Tibial artery (tissue), 4 donors: ENCODE measurements around the gene SNTG2.

Experiments used
- DNase-seq, 2 donors: peaks; one replicate each; pipeline ENCODE4 v3.0.0-alpha.2; 2019
- H3K27ac ChIP-seq, 2 donors: fragments of 200-600 bp; sonication (generic) in 1 of 2; 1 replicate in 1 of 2; 2 replicates in 1 of 2; pipeline ENCODE4 v1.5.1; 2018 to 2019; ENCODE audit warnings: mild to moderate bottlenecking in 1 of 2
- H3K27me3 ChIP-seq, 2 donors: fragments of 200-600 bp; sonication (generic) in 1 of 2; one replicate each; pipeline versions ENCODE4 v1.5.1 to v1.6.0; 2016 to 2019
- H3K36me3 ChIP-seq, 3 donors: fragments of 200-600 bp; sonication (generic) in 2 of 3; one replicate each; pipeline ENCODE4 v1.5.1; 2016 to 2019; ENCODE audit warnings: mild to moderate bottlenecking in 2 of 3
- H3K4me1 ChIP-seq, 4 donors: fragments of 200-600 bp; sonication (generic) in 2 of 4; 1 replicate in 3 of 4; 2 replicates in 1 of 4; pipeline ENCODE4 v1.5.1; 2016 to 2019
- H3K4me3 ChIP-seq, 2 donors: fragments of 200-600 bp; sonication (generic) in 1 of 2; 1 replicate in 1 of 2; 2 replicates in 1 of 2; pipeline ENCODE4 v1.5.1; 2018 to 2019; ENCODE audit warnings: mild to moderate bottlenecking in 2 of 2
- H3K9me3 ChIP-seq, 3 donors: fragments of 200-600 bp; sonication (generic) in 1 of 3; one replicate each; pipeline ENCODE4 v1.5.1; 2016 to 2019
- intact Hi-C: fragments of 100-400 bp; cut with DNase I; formaldehyde crosslinking; loops from one replicate; pipeline ENCODE4 v1.15.0; 2023; ENCODE audit warnings: low total_unique reads
- TF ChIP-seq, protein P1 (sequence below), 2 experiments: fragments of 200-600 bp in 1 of 2; fragments of 450-650 bp in 1 of 2; IDR thresholded peaks; one replicate each; pipeline ENCODE4 v1.5.1; 2017 to 2019; ENCODE audit warnings: antibody characterized with exemption in 2 of 2, mild to moderate bottlenecking in 1 of 2, moderate library complexity in 1 of 2

Gene SNTG2

DNA sequence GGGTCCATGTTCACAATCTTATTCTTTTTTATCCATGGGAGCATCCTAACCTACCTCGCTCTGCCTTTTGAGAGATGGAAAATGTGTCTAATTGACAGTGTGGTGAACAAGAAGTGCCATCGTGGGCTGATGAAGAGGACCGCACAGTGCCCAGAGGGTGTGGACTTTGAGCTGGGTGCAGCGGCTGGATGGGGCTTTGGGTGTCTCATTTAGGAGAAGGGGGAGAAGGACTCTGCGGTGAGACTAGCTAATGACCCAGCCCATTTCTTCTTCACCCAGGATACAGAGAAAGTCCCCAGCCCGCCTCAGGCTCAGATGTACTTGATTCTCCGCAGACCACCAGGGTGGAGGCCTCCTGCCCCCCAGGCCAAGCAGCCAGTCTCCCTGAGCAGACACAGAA, 33.7 kb upstream of the SNTG2 start:
- Histone ChIP-seq H3K9me3 (no peaks in the 10 kb centered on the region), H3K36me3 (no peaks in the 10 kb centered on the region), H3K27me3 (peaks cover 0 to 8% of the 10 kb centered on the region in 2 donors), H3K4me1 (no peaks in the 10 kb centered on the region), H3K27ac (no peak overlapping the region), H3K4me3 (no peak overlapping the region)
- intact Hi-C loops = no loop called here
- no peak for DNase-seq
- TF ChIP-seq, protein P1, sequence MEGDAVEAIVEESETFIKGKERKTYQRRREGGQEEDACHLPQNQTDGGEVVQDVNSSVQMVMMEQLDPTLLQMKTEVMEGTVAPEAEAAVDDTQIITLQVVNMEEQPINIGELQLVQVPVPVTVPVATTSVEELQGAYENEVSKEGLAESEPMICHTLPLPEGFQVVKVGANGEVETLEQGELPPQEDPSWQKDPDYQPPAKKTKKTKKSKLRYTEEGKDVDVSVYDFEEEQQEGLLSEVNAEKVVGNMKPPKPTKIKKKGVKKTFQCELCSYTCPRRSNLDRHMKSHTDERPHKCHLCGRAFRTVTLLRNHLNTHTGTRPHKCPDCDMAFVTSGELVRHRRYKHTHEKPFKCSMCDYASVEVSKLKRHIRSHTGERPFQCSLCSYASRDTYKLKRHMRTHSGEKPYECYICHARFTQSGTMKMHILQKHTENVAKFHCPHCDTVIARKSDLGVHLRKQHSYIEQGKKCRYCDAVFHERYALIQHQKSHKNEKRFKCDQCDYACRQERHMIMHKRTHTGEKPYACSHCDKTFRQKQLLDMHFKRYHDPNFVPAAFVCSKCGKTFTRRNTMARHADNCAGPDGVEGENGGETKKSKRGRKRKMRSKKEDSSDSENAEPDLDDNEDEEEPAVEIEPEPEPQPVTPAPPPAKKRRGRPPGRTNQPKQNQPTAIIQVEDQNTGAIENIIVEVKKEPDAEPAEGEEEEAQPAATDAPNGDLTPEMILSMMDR (IDR thresholded peaks at IDR 0.05) = no peak

DNA sequence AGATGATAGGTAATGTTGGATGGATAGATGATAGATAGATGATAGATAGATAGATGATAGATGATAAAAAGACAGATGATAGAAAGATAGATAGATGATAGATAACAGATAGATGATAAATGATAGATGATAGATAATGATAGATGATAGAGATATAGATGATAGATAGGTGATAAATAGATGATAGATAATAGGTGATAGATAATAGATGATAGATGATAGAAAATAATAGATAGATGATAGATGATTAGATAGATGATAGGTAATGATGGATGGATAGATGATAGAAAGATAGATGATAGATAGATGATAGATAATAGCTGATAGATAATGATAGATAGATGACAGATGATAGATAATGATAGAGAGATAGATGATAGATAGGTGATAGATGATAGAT, 31.0 kb upstream of the SNTG2 start:
- no peaks in the 10 kb centered on the region for H3K36me3 ChIP-seq
- H3K9me3 ChIP-seq = no peaks in the 10 kb centered on the region
- no peak overlapping the region for H3K4me3 ChIP-seq
- peaks cover 0 to 13% of the 10 kb centered on the region in 2 donors for H3K27me3 ChIP-seq
- no peak for DNase-seq
- intact Hi-C loops = no loop called here
- TF ChIP-seq, protein P1 (IDR thresholded peaks at IDR 0.05) = no peak
- H3K27ac ChIP-seq = no peak overlapping the region
- no peaks in the 10 kb centered on the region for H3K4me1 ChIP-seq

DNA sequence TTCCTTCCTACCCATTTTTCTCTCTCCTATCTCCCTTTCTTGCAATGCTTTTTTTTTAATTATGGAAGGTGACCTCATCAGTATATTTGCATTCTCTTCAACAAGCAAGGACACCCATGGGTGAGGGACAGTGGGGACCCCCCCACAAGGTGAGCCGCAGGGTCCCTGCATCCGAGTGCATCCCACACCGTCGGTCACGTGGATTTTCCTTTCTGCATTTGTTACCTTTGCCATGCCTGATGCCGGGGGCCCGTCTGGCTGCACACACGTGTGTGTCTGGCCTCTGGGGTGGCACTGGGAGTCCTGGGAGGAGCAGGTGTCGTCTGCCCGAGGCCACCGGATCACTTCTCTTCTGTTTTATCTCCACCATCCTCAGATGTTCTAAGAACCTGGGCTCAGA, 30.1 kb upstream of the SNTG2 start:
- Histone ChIP-seq H3K36me3 (no peaks in the 10 kb centered on the region), H3K4me1 (no peaks in the 10 kb centered on the region), H3K27me3 (peaks cover 0 to 13% of the 10 kb centered on the region in 2 donors), H3K9me3 (no peaks in the 10 kb centered on the region), H3K27ac (no peak overlapping the region), H3K4me3 (no peak overlapping the region)
- no peak for DNase-seq
- TF ChIP-seq, protein P1 (IDR thresholded peaks at IDR 0.05) = no peak
- intact Hi-C loops = no loop called here

DNA sequence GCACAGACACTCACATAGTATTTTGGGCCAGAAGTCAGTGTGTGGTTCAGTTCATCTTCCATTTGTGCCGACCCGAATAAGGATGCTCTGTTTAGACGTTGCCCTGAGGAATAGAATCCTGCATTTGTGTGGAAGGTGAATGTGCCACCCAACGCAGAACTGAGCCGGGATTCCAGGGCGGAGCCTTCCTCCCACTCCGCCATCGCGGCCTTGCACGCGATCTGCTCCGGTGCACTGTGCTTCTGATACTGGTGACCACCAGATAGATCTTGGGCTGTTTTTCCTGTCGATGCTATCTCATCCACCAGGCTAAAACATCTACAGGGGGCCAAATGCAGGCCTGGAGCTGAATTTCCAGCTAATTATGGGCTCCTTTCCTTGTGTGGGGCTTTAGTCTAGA, 29.6 kb upstream of the SNTG2 start:
- no peaks in the 10 kb centered on the region for H3K4me1 ChIP-seq
- H3K4me3 ChIP-seq = no peak overlapping the region
- H3K9me3 ChIP-seq = no peaks in the 10 kb centered on the region
- DNase-seq = no peak
- peaks cover 0 to 13% of the 10 kb centered on the region in 2 donors for H3K27me3 ChIP-seq
- H3K36me3 ChIP-seq = no peaks in the 10 kb centered on the region
- intact Hi-C loops = no loop called here
- TF ChIP-seq, protein P1 (IDR thresholded peaks at IDR 0.05) = no peak
- H3K27ac ChIP-seq = no peak overlapping the region

DNA sequence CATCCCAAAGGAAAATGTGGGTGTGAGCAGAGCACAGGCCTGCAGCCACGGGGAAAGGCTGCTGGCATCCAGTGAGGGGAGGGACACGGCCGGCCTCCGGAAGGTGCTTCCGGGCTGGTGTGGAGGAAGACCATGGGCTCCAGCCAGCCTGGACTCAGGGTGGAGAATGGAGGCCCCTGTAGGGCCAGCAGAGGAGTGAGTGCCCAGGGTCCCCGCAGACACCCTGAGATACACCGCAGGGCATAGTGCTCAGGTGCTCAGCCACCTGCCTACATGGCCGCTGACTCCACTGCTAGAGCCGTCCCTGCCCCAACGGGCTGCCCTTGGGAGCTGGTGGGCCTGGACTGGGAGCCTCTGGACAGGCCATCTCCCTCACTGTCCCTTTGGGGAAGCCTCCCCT, 28.5 kb upstream of the SNTG2 start:
- H3K9me3 ChIP-seq = no peaks in the 10 kb centered on the region
- TF ChIP-seq, protein P1 (IDR thresholded peaks at IDR 0.05) = no peak
- H3K36me3 ChIP-seq = no peaks in the 10 kb centered on the region
- H3K4me3 ChIP-seq = no peak overlapping the region
- intact Hi-C loops = no loop called here
- DNase-seq = no peak
- H3K4me1 ChIP-seq = no peaks in the 10 kb centered on the region
- H3K27me3 ChIP-seq = peaks cover 0 to 7% of the 10 kb centered on the region in 2 donors
- H3K27ac ChIP-seq = no peak overlapping the region
